Type B pancreatic cell (in vitro differentiated cells): Measurements from ENCODE around the gene MAP3K2. TPM values are rescaled to one million over a fixed set of nuclear protein-coding genes. Genes with fewer than 3 reads are reported as not detected.

Experiments
- DNase-seq: peaks from one replicate; pipeline ENCODE4 v3.0.0; 2021; ENCODE audit warnings: mixed read lengths; ENCODE audit not compliant: unreplicated experiment; ENCODE audit errors: extremely low spot score
- H3K27ac Mint-ChIP-seq: 2 replicates; pipeline ENCODE4 v1.8.0; 2021; ENCODE audit warnings: mild to moderate bottlenecking, mixed read lengths
- H3K27me3 Mint-ChIP-seq: 2 replicates; pipeline ENCODE4 v1.8.0; 2021; ENCODE audit warnings: mixed read lengths
- H3K36me3 Mint-ChIP-seq: 2 replicates; pipeline ENCODE4 v1.8.0; 2021; ENCODE audit warnings: mixed read lengths
- H3K4me1 Mint-ChIP-seq: one replicate; pipeline ENCODE4 v1.8.0; 2021; ENCODE audit warnings: mixed read lengths; ENCODE audit not compliant: unreplicated experiment
- H3K4me3 Mint-ChIP-seq: 2 replicates; pipeline ENCODE4 v1.8.0; 2021; ENCODE audit warnings: mild to moderate bottlenecking, mixed read lengths
- H3K9me3 Mint-ChIP-seq: 2 replicates; pipeline ENCODE4 v1.8.0; 2021; ENCODE audit warnings: mixed read lengths
- total RNA-seq: library from RNA; stranded (reverse); gene quantifications from 2 replicates; pipeline ENCODE4 v1.2.1, GENCODE V29; 2021; ENCODE audit warnings: low replicate concordance
- TF ChIP-seq, protein P1 (sequence below): fragments of 200-600 bp; sonication (generic); conservative IDR thresholded peaks from 2 replicates; pipeline ENCODE4 v1.5.0; 2021; ENCODE audit warnings: antibody characterized with exemption, mild to moderate bottlenecking

MAP3K2 gene
- total RNA-seq, 1 donor from 2014 or later, result 30.8 TPM

GRCh38 chr2:127314193-127314988 is 73.4 kb downstream of the MAP3K2 start:
- Mint-ChIP-seq H3K27ac (no peak overlapping the region), H3K27me3 (no peaks in the 10 kb centered on the region), H3K4me1 (no peaks in the 10 kb centered on the region), H3K9me3 (no peaks in the 10 kb centered on the region), H3K4me3 (no peak overlapping the region), H3K36me3 (peaks cover 40% of the 10 kb centered on the region)
- TF ChIP-seq, protein P1, sequence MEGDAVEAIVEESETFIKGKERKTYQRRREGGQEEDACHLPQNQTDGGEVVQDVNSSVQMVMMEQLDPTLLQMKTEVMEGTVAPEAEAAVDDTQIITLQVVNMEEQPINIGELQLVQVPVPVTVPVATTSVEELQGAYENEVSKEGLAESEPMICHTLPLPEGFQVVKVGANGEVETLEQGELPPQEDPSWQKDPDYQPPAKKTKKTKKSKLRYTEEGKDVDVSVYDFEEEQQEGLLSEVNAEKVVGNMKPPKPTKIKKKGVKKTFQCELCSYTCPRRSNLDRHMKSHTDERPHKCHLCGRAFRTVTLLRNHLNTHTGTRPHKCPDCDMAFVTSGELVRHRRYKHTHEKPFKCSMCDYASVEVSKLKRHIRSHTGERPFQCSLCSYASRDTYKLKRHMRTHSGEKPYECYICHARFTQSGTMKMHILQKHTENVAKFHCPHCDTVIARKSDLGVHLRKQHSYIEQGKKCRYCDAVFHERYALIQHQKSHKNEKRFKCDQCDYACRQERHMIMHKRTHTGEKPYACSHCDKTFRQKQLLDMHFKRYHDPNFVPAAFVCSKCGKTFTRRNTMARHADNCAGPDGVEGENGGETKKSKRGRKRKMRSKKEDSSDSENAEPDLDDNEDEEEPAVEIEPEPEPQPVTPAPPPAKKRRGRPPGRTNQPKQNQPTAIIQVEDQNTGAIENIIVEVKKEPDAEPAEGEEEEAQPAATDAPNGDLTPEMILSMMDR, result no peak
- DNase-seq, result no peak

- Mint-ChIP-seq H3K27me3 (no peaks in the 10 kb centered on the region), H3K9me3 (no peaks in the 10 kb centered on the region), H3K4me1 (no peaks in the 10 kb centered on the region), H3K27ac (no peak overlapping the region), H3K4me3 (no peak overlapping the region), H3K36me3 (peaks cover 36% of the 10 kb centered on the region)
- TF ChIP-seq, protein P1, result no peak
- DNase-seq, result no peak
Measured at GRCh38 chr2:127313406-127313805, 74.4 kb downstream of the MAP3K2 start.

- H3K4me3 Mint-ChIP-seq, result no peak overlapping the region
- no peaks in the 10 kb centered on the region for H3K4me1 Mint-ChIP-seq
- no peak overlapping the region for H3K27ac Mint-ChIP-seq
- TF ChIP-seq, protein P1, result no peak
- peaks cover 34% of the 10 kb centered on the region for H3K36me3 Mint-ChIP-seq
- no peaks in the 10 kb centered on the region for H3K27me3 Mint-ChIP-seq
- H3K9me3 Mint-ChIP-seq, result no peaks in the 10 kb centered on the region
- no peak for DNase-seq
Measured at GRCh38 chr2:127310980-127311379, 76.8 kb downstream of the MAP3K2 start.

GRCh38 chr2:127309468-127309867 is 78.3 kb downstream of the MAP3K2 start:
- Mint-ChIP-seq H3K4me3 (no peak overlapping the region), H3K9me3 (no peaks in the 10 kb centered on the region), H3K27me3 (no peaks in the 10 kb centered on the region), H3K4me1 (no peaks in the 10 kb centered on the region), H3K36me3 (peaks cover 27% of the 10 kb centered on the region), H3K27ac (no peak overlapping the region)
- DNase-seq, result no peak
- TF ChIP-seq, protein P1, result no peak

GRCh38 chr2:127308586-127309138 is 79.1 kb downstream of the MAP3K2 start:
- no peaks in the 10 kb centered on the region for H3K27me3 Mint-ChIP-seq
- no peak overlapping the region for H3K4me3 Mint-ChIP-seq
- TF ChIP-seq, protein P1, result no peak
- H3K36me3 Mint-ChIP-seq, result peaks cover 21% of the 10 kb centered on the region
- no peak for DNase-seq
- H3K27ac Mint-ChIP-seq, result no peak overlapping the region
- H3K4me1 Mint-ChIP-seq, result no peaks in the 10 kb centered on the region
- H3K9me3 Mint-ChIP-seq, result no peaks in the 10 kb centered on the region
